ENCODE measurements around the gene MYL7.

MYL7 gene

GRCh38 chr7:44110719-44111635, 30.2 kb downstream of the MYL7 start:
- DNase-seq: no peak

DNA sequence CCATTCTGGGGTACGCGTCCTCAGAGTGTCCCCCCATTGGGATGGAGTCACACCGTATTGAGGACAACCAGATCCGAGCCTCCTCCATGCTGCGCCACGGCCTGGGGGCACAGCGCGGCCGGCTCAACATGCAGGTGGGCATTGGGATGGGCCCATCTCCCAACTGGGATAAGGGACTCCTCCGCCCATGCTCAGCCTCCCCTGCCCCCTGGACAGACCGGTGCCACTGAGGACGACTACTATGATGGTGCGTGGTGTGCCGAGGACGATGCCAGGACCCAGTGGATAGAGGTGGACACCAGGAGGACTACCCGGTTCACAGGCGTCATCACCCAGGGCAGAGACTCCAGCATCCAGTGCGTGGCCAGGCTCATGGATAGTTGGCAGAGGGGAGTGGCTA, 31.1 kb downstream of the MYL7 start:
- no peak for DNase-seq

DNA sequence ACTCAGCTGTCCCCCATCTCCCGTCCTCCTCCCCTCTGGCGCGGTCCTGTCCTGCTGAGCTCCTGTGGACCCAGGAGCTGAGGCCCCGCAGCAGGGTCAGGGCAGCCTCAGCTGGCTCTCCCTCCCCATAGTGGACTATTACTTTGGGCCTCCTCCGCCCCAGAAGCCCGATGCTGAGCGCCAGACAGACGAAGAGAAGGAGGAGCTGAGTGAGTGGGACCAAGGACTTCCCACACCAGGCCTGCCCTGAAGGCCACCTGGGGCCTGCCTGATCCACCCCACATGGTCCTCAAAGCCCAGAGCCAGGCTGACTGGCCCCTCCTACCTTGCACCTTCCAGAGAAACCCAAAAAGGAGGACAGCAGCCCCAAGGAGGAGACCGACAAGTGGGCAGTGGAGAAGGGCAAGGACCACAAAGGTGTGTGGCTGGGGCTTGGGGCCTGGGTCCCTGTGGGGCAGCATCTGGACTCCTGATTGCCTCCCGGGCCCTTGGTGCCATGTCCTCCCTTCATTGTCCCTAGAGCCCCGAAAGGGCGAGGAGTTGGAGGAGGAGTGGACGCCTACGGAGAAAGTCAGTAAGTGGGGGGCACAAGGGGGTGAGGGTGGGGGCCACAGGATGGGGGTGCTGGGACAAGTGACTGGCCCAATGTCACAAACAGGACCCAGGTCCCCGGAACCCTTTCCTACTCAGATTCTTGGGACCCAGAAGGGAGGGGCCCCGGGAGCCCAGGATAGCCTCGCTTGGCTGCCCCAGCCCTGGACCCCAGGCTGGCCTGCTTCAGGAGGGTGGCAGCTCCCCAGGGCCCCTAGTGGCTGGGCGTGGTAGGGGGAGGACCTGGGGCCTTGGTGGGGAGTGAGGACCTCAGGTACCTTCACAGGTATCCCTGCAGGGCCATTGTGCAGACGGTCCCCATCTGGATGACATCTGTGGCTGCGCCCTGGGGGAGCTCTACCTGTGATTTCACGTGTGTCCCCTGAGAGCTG, 32.1 kb downstream of the MYL7 start:
- DNase-seq: no peak

DNA sequence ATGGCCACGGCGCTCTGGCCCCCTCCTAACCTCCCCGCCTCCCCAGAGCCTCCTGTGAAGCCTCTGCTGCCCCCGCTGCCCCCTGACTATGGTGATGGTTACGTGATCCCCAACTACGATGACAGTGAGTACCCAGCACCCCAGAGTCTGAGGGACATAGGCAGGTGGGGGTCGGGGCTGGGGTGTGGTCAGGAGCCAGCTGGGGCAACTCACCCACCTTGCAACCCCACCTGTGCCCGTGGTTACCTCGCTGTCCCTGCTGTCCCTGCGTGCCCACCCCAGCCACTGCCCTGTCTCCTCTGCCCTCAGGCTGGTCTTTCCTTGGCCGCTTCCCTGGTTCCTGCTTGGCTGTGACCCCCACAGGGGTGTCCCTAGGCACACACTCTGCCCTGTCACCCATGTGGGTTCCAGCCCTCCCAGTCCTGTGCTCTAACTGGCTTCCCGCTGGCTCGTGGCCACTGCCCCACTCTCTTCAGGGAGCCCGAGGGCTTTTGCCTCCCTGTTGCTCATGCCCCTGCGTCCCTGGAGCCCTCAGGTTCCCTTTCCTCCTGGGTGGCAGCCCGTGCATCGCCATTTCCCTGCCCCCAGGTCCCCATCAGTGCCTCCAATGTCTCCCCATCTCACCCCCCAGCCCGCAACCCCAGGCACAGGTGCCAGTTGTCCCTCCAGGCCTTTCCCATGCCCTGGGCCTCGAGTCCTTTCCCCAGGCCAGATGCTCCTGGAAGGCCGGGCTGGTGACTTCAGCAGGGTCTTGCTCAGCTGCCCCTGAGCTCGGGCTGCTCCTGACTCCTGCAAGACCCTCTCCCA, 33.0 kb downstream of the MYL7 start:
- DNase-seq: no peak

DNA sequence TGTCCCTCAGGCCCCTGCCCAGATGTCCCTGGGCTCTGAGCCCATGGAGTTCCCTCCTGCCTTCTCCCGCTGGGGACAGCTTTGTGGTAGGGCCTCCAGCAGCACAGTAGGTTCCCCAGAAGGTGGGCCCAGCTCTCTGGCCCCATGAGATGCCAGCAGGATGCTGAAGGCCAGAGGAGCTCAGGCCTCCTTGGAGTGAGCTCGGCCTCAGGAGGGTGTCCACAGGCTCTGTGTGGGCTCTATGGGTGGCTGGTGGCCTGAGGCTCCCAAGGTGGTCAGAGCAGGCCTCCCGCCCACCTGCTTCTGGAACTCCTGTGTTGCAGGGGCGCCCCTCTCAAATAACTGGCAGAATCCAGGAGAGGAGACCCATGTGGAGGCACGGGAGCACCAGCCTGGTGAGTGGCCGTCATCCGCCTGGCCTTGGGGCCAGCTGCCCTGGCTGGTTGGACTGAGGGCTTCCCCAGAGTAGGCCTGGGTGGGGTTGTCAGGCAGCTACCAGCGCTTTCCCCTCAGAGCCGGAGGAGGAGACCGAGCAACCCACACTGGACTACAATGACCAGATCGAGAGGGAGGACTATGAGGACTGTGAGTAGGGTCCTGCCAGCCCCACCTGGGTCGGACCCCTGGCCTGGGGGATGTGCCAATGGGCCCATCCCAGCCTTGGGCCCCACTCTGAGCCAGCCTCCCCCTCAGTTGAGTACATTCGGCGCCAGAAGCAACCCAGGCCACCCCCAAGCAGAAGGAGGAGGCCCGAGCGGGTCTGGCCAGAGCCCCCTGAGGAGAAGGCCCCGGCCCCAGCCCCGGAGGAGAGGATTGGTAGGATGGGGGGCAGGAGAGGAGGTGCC, 33.8 kb downstream of the MYL7 start:
- DNase-seq: no peak

GRCh38 chr7:44106311-44107065, 34.6 kb downstream of the MYL7 start:
- DNase-seq: no peak

DNA sequence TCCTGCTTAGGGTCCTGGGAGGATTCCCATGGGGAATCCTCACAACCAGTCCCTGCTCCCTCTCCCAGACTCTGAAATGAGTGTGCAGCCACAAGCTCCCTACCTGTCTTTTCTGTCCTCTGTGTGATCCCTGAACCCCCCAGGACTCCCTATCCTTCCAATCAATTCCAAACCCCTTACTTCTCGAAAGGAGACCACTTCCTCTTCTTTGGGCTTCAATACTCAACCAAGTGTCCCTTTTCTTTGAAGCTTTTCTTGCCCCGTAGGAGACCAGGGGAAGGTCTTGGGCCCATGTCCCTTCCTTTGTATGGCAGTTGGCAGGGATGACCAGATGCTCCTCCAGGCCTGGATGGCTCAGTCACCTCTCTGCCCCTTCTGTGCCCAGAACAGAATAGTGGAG, 35.3 kb downstream of the MYL7 start:
- DNase-seq: no peak

- no peak for DNase-seq
Measured at GRCh38 chr7:44104860-44105771, 36.0 kb downstream of the MYL7 start.

DNA sequence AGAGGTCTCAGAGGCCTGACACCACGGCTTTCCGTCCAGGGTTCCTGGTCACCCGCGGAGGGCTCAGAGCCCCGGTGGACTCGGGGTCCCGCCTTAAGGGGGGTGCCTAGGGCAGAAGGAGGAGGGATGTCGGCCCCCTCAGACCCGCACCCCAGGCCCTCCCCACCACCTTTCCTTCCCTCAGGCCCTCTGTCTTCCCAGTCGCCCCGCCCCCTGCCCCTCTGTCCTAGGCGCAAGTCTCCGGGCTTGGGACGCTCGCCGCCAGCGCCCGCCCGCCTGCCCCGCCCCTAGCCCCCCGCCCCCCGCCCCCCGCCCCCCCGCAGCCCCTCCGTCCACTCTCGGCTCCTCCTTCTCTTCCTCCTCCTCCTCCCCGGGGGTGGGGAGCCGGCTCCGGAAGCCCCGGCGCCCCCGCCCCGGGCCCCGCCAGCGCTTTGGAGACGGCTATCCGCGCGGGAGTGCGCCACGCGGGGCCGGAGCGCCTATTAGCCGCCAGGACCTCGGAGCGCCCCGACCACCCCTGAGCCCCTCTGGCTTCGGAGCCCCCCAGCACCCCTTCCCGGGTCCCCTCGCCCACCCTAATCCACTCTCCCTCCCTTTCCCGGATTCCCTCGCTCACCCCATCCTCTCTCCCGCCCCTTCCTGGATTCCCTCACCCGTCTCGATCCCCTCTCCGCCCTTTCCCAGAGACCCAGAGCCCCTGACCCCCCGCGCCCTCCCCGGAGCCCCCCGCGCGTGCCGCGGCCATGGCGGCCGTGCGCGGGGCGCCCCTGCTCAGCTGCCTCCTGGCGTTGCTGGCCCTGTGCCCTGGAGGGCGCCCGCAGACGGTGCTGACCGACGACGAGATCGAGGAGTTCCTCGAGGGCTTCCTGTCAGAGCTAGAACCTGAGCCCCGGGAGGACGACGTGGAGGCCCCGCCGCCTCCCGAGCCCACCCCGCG, 36.9 kb downstream of the MYL7 start, which contains the start of gene AEBP1:
AEBP1 (plus strand) TSS at position 423 of the 937 bp plus-strand sequence; CDS start at position 744, 321 bp downstream.
- DNase-seq: peak in 1 of 2 donors; percentile 47

GRCh38 chr7:44103566-44103922, 37.6 kb downstream of the MYL7 start:
- no peak for DNase-seq

DNA sequence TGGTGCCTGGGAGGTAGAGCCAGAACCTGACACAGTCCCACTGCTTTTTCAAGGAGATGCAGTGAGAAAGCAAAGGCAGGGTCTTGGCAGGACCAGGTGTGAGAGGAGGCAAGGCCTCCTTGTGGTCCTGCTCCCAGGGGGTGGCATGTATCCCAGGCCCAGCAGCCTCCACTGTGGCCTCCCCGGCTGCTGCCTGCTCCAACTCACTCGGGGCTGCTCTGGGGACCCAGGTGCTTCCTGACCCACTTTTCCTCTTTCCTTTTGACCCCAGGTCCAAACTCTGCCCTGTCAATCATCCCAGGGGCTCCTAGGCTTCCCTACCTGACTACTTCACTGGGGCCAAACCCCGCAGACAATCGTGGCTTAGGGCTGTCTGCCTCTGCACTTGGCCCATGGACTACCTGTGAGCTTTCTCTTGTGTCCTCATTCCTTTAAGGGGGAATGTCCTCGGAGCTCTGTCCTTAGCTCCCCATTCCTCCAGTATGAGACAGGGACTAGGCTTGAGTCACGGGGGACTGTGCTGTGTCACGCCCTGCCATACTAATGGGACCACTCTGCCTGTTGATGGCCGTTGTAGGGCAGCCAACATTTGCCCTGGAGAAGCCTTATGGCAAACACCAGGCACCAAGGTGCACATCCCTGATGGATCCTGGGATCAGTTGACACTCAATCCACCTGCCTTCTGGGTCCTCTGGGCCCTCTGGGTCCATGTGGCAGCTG, 38.1 kb downstream of the MYL7 start:
- no peak for DNase-seq

GRCh38 chr7:44101966-44102845, 38.9 kb downstream of the MYL7 start:
- no peak for DNase-seq

- DNase-seq: no peak
Measured at GRCh38 chr7:44101303-44101965, 39.7 kb downstream of the MYL7 start.

- no peak for DNase-seq
Measured at GRCh38 chr7:44100458-44101302, 40.5 kb downstream of the MYL7 start.

DNA sequence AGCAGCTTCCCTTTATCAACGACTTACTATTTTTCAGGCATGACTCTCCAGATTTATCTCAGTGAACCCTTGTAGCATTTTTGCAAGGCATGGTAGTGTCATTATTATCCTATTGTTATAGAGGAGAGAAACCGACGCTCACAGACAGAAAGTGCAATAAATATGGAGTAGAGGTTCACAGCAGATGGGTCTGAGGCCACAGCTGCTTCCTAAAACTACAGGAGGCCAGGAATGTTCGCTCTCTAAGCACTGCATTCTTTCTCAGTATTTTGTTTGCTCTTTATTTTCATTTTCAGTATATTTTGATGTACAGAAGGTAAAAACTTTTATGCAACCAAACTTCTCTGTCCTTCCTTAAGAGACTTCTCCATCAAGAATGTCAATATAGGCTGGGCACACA, 41.5 kb downstream of the MYL7 start:
- DNase-seq: no peak
